Left hindlimb (tissue), 1 donor: Measurements from ENCODE around the gene KCNJ16.

Source experiments
- DNase-seq: peaks from one replicate; pipeline ENCODE4 v3.0.0-alpha.2; 2018

The KCNJ16 gene

GRCh38 chr17:70132505-70132904 lies 57.5 kb downstream of the KCNJ16 start:
- DNase-seq: no peak

- no peak for DNase-seq
Measured at GRCh38 chr17:70134042-70134441, 59.0 kb downstream of the KCNJ16 start.

- DNase-seq: no peak
Measured at GRCh38 chr17:70134777-70135176, 59.8 kb downstream of the KCNJ16 start.

GRCh38 chr17:70136131-70136530 lies 61.1 kb downstream of the KCNJ16 start:
- no peak for DNase-seq

GRCh38 chr17:70137451-70138230 lies 62.6 kb downstream of the KCNJ16 start:
- no peak for DNase-seq

GRCh38 chr17:70138291-70138865 lies 63.4 kb downstream of the KCNJ16 start:
- DNase-seq: no peak

GRCh38 chr17:70139449-70139993 lies 64.5 kb downstream of the KCNJ16 start:
- DNase-seq: no peak

GRCh38 chr17:70144260-70144846 lies 69.3 kb downstream of the KCNJ16 start:
- DNase-seq: no peak

GRCh38 chr17:70153210-70153609 lies 78.2 kb downstream of the KCNJ16 start:
- no peak for DNase-seq

- DNase-seq: no peak
Measured at GRCh38 chr17:70157151-70157550, 82.1 kb downstream of the KCNJ16 start.

- DNase-seq: no peak
Measured at GRCh38 chr17:70158180-70158579, 83.2 kb downstream of the KCNJ16 start.

- no peak for DNase-seq
Measured at GRCh38 chr17:70158591-70158990, 83.6 kb downstream of the KCNJ16 start.

- DNase-seq: no peak
Measured at GRCh38 chr17:70159980-70160379, 85.0 kb downstream of the KCNJ16 start.

- no peak for DNase-seq
Measured at GRCh38 chr17:70161519-70161918, 86.5 kb downstream of the KCNJ16 start.

- DNase-seq: no peak
Measured at GRCh38 chr17:70165383-70165782, 90.4 kb downstream of the KCNJ16 start.

- no peak for DNase-seq
Measured at GRCh38 chr17:70166615-70167014, 91.6 kb downstream of the KCNJ16 start.

GRCh38 chr17:70168044-70168976 lies 93.3 kb downstream of the KCNJ16 start:
- peak; percentile 79 for DNase-seq

- peak; percentile 91 for DNase-seq
Measured at GRCh38 chr17:70168977-70169708, 94.1 kb downstream of the KCNJ16 start, which contains the start of gene KCNJ2. Gene KCNJ2 (plus strand): TSS chr17:70169532. CDS start chr17:70175040, 5,508 bp downstream.

GRCh38 chr17:70169709-70170597 lies 94.9 kb downstream of the KCNJ16 start:
- DNase-seq: no peak

- no peak for DNase-seq
Measured at GRCh38 chr17:70171159-70171558, 96.1 kb downstream of the KCNJ16 start.

GRCh38 chr17:70172449-70172848 lies 97.4 kb downstream of the KCNJ16 start:
- DNase-seq: no peak
